Tibial nerve (tissue), 3 donors: ENCODE data around the gene VDR.

Experiments
- POLR2A ChIP-seq, 2 donors: fragments of 450-650 bp; IDR thresholded peaks; one replicate each; pipeline ENCODE4 v1.6.1; 2017; ENCODE audit warnings: antibody characterized with exemption in 2 of 2, mild to moderate bottlenecking in 2 of 2, moderate library complexity in 2 of 2
- TF ChIP-seq, protein P1 (sequence below), 5 experiments: fragments of 200-600 bp in 3 of 5; fragments of 450-650 bp in 2 of 5; sonication (generic) in 3 of 5; IDR thresholded peaks; one replicate each; pipeline ENCODE4 v1.5.1; 2016 to 2019; ENCODE audit warnings: antibody characterized with exemption in 5 of 5, mild to moderate bottlenecking in 3 of 5, moderate library complexity in 2 of 5

DNA sequence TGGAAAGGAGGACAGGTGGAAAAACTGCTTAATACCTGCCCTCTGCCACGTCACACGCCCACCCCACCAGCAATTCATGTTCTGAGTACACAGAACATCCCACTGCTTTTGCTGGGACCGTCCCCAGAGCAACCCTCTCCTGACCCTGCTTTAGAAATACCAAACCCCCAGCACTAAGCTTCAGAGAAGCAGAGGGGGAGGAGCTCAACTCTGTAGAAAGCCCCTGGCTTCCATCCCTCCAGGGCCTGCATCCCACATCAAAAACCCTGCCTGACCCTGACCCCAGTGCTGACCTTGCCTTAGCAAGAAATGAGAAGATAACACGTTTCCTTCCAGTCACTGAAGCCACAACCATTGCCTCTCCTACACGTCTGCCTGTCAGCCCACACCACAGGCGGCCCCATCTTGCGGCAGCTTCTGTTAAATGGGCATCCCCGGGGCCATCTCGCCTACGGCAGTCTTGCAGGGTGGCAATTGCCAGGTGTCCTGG, 19.7 kb downstream of the VDR start:
- TF ChIP-seq, protein P1, sequence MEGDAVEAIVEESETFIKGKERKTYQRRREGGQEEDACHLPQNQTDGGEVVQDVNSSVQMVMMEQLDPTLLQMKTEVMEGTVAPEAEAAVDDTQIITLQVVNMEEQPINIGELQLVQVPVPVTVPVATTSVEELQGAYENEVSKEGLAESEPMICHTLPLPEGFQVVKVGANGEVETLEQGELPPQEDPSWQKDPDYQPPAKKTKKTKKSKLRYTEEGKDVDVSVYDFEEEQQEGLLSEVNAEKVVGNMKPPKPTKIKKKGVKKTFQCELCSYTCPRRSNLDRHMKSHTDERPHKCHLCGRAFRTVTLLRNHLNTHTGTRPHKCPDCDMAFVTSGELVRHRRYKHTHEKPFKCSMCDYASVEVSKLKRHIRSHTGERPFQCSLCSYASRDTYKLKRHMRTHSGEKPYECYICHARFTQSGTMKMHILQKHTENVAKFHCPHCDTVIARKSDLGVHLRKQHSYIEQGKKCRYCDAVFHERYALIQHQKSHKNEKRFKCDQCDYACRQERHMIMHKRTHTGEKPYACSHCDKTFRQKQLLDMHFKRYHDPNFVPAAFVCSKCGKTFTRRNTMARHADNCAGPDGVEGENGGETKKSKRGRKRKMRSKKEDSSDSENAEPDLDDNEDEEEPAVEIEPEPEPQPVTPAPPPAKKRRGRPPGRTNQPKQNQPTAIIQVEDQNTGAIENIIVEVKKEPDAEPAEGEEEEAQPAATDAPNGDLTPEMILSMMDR (IDR thresholded peaks at IDR 0.05), result no peak
- TF ChIP-seq POLR2A (IDR thresholded peaks at IDR 0.05), result no peak
